NOMO-1 (cell line): ENCODE measurements around the gene HECTD4.
"Not testable (repeated sequence)": the region's sequence is repeated elsewhere in the genome, so short reads cannot be mapped to it uniquely, and the experiment has no call there.

Experiments
- DNase-seq, 2 experiments: peaks; one replicate each; lab custom pipeline; 2025; ENCODE audit not compliant: unreplicated experiment in 2 of 2; lab: John Stamatoyannopoulos, UW

Gene HECTD4

DNA sequence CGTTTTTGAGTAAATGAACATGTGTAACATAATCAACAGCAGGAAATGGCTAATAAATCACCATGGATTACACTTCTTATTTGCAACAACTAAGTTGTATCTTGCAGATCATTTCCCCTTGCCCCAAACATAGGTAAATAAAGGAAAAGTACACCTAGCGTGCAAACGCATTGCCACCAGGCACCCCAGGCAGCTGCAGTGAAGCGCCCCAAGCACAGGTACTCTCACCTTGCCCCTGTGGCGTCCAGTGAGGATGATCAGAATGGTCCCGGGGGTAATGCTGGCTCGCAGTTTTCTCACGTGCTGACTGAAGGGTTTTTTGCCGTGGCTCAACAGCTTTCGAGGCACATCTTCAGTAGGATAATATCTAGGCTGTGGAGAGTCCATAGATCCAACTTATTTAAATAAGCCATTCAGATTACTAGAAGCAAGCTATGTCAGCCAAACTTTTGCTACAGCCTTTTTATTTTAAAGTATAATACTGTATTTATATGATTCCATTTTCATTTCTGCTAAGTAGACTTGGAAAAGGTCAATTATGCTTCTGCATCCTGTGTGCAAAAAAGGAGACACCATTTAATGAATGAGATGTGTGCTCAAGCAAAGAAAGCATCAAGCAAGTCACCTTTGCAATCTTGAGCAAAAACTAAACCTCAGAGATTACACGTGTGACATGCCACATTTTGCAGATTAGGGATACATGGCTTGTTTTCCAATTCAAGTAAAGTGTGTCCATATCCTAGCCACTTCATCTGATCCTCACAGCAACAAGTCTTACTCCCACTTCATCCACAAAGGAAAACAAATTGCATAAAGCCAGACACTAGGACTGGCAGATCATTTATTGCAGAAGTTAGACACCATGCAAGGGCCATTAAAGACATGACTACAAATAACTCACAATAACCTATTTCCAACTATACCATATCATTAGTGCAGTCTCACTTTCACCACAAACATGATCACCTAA, 24.6 kb upstream of the HECTD4 start:
- DNase-seq: no peak

DNA sequence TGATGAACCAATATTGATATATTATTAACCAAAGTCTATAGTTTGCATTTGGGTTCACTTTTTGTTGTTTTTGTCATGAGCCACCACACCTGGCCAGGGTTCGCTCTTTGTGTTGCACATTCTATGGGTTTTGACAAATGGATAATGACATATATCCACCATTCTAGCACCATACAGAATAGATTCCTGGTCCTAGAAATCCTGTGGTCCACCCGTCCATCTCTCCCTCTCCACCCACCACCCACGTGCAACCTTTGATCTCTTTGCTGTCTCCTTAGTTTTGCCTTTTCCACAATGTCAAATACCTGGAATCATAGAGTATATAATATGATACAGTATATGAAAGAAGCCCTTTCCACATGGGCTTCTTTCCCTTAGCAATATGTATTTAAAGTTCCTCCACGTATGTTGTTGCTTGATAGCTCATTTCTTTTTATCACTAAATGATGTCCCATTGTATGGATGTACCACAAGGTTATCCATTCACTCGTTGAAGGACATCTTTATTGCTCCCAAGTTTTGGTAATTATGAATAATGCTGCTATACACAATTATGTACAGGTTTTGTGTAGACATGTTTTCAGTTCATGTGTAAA, 19.8 kb upstream of the HECTD4 start:
- DNase-seq: no peak

DNA sequence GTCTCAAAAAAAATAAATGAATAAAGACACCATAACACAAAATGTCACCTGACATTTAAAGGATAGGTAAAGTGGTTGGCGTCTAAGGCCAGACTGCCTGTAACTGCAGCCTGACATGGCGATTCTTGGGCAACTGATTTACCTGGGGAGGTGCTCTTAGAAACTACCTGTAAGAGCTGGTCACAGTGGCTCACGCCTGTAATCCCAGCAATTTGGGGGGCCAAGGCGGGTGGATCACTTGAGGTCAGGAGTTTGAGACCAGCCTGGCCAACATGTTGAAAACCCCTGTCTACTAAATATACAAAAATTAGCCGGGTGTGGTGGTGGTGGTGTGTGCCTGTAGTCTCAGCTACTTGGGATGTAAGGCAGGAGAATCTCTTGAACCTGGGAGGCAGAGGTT, 18.8 kb upstream of the HECTD4 start:
- DNase-seq: no peak

DNA sequence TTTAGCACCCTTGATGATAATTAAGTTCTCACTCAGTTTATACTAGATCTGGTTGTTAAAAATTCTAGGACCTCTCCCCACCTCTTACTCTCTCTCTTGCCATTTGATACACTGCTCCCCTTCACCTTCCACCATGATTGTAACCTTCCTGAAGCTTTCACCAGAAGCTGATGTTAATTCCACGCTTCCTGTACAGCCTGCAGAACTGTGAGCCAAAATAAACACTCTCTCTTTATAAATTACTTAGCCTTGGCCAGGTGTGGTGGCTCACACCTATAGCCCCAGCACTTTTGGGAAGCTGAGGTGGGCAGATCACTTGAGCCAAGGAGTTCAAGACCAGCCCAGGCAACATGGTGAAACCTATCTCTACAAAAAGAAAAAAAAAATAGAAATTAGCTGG, 11.1 kb upstream of the HECTD4 start:
- no peak for DNase-seq

GRCh38 chr12:112389922-112390654, 7.9 kb upstream of the HECTD4 start:
- DNase-seq: not testable (repeated sequence)

DNA sequence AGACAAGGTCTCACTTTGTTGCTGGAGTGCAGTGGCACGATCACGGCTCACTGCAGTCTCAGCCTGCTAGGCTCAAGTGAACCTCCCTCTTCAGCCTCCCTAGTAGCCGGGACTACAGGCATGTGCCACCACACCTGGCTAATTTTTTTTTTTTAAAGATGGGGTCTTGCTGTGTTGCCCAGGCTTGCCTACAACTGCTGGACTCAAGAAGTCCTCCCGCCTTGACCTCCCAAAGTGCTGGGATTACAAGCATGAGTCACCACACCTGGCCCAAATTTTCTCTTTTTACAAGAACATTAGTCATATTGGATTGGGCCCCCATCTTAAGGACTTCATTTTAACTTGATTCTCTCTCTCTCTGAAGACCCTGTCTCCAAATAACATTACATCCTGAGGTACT, 7.0 kb upstream of the HECTD4 start:
- no peak for DNase-seq

GRCh38 chr12:112386726-112387125, 4.5 kb upstream of the HECTD4 start:
- DNase-seq: peak; percentile 53 to 65

- DNase-seq: no peak
Observed at GRCh38 chr12:112382866-112383265, 635 bp upstream of the HECTD4 start.

- DNase-seq: no peak
Observed at GRCh38 chr12:112381406-112381882, 787 bp downstream of the HECTD4 start.

DNA sequence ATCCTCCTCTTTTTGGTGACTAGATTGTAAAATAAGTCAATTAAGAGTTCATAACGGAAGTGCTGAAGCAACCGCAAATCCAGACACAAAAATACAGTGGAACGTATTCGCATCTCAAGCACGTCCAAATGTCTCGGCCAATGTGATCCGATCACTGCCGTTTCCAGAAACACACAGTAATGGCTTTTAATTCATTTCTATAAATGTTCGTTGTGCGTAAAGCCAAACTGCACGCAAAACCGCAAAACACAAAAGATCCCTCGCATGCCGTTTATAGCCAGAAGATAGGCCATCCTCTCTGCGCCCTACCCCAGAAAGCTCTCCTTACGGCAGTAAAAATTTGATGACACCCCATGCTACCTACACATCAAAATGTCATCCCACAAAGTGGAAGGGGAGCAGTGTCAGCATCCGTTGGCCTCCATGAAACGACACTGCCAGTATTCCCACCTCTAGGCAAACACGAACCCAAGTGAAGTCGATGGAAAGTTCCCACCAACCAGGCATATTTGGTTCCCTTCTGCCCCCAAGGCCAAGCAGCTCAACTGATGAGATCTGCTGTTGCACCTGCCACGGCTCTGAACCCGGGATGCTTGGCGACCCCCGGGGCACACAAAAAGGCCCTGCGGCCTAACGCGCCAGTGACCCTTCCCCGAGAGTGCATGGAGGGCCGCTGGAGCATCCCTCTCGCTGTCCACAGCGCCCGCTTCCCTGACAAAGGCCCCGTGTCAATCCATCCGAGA, 1.4 kb downstream of the HECTD4 start:
- no peak for DNase-seq

- no peak for DNase-seq
Observed at GRCh38 chr12:112375105-112375504, 7.1 kb downstream of the HECTD4 start.

- no peak for DNase-seq
Observed at GRCh38 chr12:112374166-112374740, 8.0 kb downstream of the HECTD4 start.

DNA sequence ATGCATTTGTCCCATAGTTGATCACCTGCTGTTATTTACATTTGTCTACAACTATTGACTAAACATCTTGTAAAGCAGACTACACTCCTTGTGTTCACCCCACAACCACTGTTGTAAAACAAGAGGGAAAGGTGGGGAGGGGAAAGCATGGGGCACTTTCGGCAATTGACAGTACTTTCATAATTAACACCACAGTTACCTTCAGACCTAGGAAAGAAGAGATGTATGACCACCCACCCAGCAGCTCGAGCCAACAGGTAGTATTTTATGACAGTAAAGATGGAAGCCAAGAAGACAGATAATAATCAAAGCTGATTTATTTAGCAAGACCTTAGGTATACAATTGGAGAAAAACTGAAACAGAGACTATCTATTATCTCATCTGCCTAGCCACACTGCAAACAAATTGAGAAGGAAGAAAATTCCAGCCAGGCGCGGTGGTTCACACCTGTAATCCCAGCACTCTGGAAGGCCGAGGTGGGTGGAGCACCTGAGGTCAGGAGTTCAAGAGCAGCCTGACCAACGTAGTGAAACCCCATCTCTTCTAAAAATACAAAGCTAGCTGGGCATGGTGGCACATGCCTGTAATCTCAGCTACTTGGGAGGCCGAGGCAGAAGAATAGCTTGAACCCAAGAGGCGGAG, 11.2 kb downstream of the HECTD4 start:
- no peak for DNase-seq

- no peak for DNase-seq
Observed at GRCh38 chr12:112370199-112370598, 12.0 kb downstream of the HECTD4 start.

DNA sequence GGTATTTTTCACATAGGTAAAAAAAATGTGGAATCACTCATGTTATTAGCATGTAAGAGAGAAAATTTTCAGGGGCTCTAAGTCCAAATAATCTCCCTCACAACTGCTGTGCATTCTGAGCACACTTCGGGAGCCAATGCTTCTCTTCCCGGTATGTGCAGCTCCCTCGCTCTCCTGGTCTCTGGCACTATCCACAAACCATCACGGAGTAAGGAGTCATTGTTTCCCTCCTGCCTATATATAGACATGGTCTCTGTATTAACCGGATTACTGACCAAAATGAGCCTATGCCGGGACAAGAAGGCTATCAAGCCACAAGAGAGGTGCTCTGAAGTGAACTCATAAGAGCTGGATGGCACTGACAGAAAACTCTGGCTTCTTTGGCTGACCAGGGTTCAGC, 13.4 kb downstream of the HECTD4 start:
- no peak for DNase-seq

- DNase-seq: no peak
Observed at GRCh38 chr12:112367965-112368364, 14.3 kb downstream of the HECTD4 start.

DNA sequence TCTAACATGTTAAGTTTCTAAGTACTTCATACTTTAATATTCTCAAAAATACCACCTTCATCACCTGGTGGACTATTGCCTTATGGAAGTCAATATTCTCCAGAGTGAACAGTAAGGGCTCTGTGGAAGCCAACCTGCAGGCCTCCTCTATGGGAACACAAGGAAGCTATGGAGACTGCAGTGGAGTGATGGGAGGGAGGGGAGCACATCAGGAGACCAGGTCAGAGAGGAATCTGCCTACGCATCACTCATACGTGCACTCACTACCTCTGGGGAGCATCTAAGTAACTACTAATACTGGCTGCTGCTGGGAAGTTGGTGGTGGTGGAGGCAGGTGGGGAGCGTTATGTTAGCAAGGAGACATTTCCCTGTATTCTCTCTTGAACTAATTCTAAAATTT, 19.9 kb downstream of the HECTD4 start:
- no peak for DNase-seq

DNA sequence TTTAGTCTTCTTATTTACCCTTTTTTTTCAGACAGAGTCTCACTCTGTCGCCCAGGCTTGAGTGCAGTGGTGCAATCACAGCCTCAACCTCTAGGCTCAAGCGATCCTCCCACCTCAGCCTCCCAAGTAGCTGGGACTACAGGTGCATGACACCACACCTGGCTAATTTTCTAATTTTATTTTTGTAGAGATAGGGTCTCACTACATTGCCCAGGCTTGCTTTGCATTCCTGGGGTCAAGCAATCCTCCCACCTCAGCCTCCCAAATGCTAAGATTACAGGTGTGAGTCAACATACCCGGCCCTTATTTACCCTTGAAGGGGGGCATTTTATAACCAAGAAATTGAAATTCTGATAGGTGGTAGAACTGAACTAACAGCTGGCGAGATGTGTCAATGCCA, 21.0 kb downstream of the HECTD4 start:
- no peak for DNase-seq

DNA sequence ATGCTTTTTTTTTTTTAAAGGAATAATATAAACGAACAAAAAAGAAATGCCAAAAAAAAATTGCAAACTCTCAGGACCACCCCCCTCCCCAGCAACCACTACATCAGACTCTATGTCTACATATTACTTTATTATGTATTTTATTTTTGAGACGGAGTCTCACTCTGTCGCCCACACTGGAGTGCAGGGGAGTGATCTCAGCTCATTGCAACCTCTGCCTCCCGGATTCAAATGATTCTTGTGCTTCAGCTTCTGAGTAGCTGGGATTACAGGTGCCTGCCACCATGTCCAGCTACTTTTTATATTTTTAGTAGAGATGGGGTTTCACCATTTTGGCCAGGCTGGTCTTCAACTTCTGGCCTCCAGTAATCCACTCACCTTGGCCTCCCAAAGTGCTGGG, 22.9 kb downstream of the HECTD4 start:
- DNase-seq: no peak

DNA sequence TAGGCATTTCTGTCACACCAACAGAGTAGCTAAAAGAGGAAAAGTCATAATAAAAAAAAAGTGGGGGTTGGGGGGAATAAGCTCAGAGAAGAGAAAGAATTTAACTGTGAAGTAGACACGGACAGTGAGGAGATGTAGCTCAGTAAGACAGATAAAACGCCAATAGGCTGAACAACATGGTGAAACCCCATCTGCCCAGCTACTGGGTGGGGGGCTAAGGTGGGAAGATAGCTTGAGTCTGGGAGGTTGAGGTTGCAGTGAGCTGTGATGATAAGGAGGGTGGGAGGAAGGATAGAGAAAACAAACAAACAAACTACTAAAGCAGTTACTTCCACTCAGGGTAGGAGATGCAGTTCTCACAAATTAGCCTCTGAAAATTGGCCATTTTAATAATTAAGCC, 25.0 kb downstream of the HECTD4 start:
- no peak for DNase-seq
